ENCODE results near the gene CXCL6. TPM values are rescaled to one million over a fixed set of nuclear protein-coding genes. Genes with fewer than 3 reads are reported as not detected.

Gene CXCL6
- polyA plus RNA-seq, 3 donors, result not detected

- Histone ChIP-seq H2AFZ (ENCODE audit: insufficient read depth, low read depth, low read length, poor library complexity, severe bottlenecking) (no peak overlapping the region), H3K4me1 (ENCODE audit: control insufficient read depth in 1 of 2, insufficient read depth in 2 of 2, low read length in 2 of 2) (peaks cover 18 to 25% of the 10 kb centered on the region in 2 donors), H3K9ac (ENCODE audit: insufficient read depth, low read length, poor library complexity, severe bottlenecking) (no peak overlapping the region), H3K36me3 (replicated peaks in 1 of 2; ENCODE audit: control insufficient read depth in 1 of 2, insufficient read depth in 2 of 2, low read length in 2 of 2) (no peaks in the 10 kb centered on the region), H3K79me2 (ENCODE audit: insufficient read depth, low read length) (no peaks in the 10 kb centered on the region), H3K27ac (ENCODE audit: low read depth in 1 of 2, low read length in 2 of 2) (no peak overlapping the region), H3K9me3 (replicated peaks in 1 of 2; ENCODE audit: control insufficient read depth in 1 of 2, insufficient read depth in 1 of 2, low read length in 2 of 2) (no peaks in the 10 kb centered on the region), H4K20me1 (ENCODE audit: insufficient read depth, low read length) (no peaks in the 10 kb centered on the region), H3K4me3 (replicated peaks in 1 of 3; ENCODE audit: low read depth in 2 of 3, low read length in 3 of 3) (no peak overlapping the region), H3K27me3 (ENCODE audit: control insufficient read depth in 2 of 2, insufficient read depth in 2 of 2, low read length in 2 of 2) (no peaks in the 10 kb centered on the region), H3K4me2 (replicated peaks; ENCODE audit: extremely low read depth, low read length, poor library complexity, severe bottlenecking) (no peak overlapping the region)
- peaks cover 0 to 3% (median 2%) of the 10 kb centered on the region in 7 donors for H3K9me3 Mint-ChIP-seq
- no peak for DNase-seq
- 64% methylated on average over 1 of the region's 1 CpG for WGBS (ENCODE audit: insufficient coverage)
- peaks cover 1 to 7% (median 3%) of the 10 kb centered on the region in 3 donors for H3K27me3 Mint-ChIP-seq (ENCODE audit: low read depth in 3 of 3)
- peaks cover 0 to 2% of the 10 kb centered on the region in 2 donors for H3K36me3 Mint-ChIP-seq
- H3K4me3 Mint-ChIP-seq, result no peak overlapping the region
- no peak for TF ChIP-seq CTCF (IDR thresholded peaks at IDR 0.05)
- H3K4me1 Mint-ChIP-seq, result peaks cover 24% of the 10 kb centered on the region
- intact Hi-C loops (cut with micrococcal nuclease), result loop anchor here in 1 of 2 donors (10.0 kb wide), 1 partner anchor 98 kb away; no protein-coding TSS in a partner anchor
- no peak overlapping the region for H3K27ac Mint-ChIP-seq
Observed at GRCh38 chr4:73832651-73833237, 3.7 kb upstream of the CXCL6 start.

GRCh38 chr4:73839071-73839470, 2.6 kb downstream of the CXCL6 start:
- Histone ChIP-seq H3K79me2 (ENCODE audit: insufficient read depth, low read length) (no peaks in the 10 kb centered on the region), H2AFZ (ENCODE audit: insufficient read depth, low read depth, low read length, poor library complexity, severe bottlenecking) (no peak overlapping the region), H3K9ac (ENCODE audit: insufficient read depth, low read length, poor library complexity, severe bottlenecking) (no peak overlapping the region), H3K4me1 (ENCODE audit: control insufficient read depth in 1 of 2, insufficient read depth in 2 of 2, low read length in 2 of 2) (peaks cover 14 to 20% of the 10 kb centered on the region in 2 donors), H3K36me3 (replicated peaks in 1 of 2; ENCODE audit: control insufficient read depth in 1 of 2, insufficient read depth in 2 of 2, low read length in 2 of 2) (no peaks in the 10 kb centered on the region), H3K4me3 (replicated peaks in 1 of 3; ENCODE audit: low read depth in 2 of 3, low read length in 3 of 3) (no peak overlapping the region), H3K4me2 (replicated peaks; ENCODE audit: extremely low read depth, low read length, poor library complexity, severe bottlenecking) (no peak overlapping the region), H3K9me3 (replicated peaks in 1 of 2; ENCODE audit: control insufficient read depth in 1 of 2, insufficient read depth in 1 of 2, low read length in 2 of 2) (no peaks in the 10 kb centered on the region), H3K27ac (ENCODE audit: low read depth in 1 of 2, low read length in 2 of 2) (no peak overlapping the region), H3K27me3 (ENCODE audit: control insufficient read depth in 2 of 2, insufficient read depth in 2 of 2, low read length in 2 of 2) (no peaks in the 10 kb centered on the region), H4K20me1 (ENCODE audit: insufficient read depth, low read length) (no peaks in the 10 kb centered on the region)
- no peak for TF ChIP-seq CTCF (IDR thresholded peaks at IDR 0.05)
- Mint-ChIP-seq H3K36me3 (no peaks in the 10 kb centered on the region), H3K4me1 (peaks cover 18% of the 10 kb centered on the region), H3K27me3 (ENCODE audit: low read depth in 3 of 3) (peaks cover 1 to 7% (median 3%) of the 10 kb centered on the region in 3 donors), H3K27ac (no peak overlapping the region), H3K4me3 (no peak overlapping the region), H3K9me3 (peaks cover 0 to 2% (median 0%) of the 10 kb centered on the region in 7 donors)
- 100% methylated on average over 1 of the region's 5 CpGs for WGBS (ENCODE audit: insufficient coverage)
- intact Hi-C loops (cut with micrococcal nuclease), result loop anchor here in 1 of 2 donors (10.0 kb wide), 1 partner anchor 104 kb away; no protein-coding TSS in a partner anchor
- DNase-seq, result no peak
